CD4-positive, alpha-beta T cell treated with Interleukin-1 beta for 1 hour (primary cell): ENCODE measurements around the gene PCDHGA4.
"Not testable (repeated sequence)": the region's sequence is repeated elsewhere in the genome, so short reads cannot be mapped to it uniquely, and the experiment has no call there.

ENCODE experiments used
- DNase-seq, 2 donors: peaks; one replicate each; pipeline ENCODE4 v3.0.0-alpha.2; 2020 to 2022

Gene PCDHGA4

GRCh38 chr5:141384471-141385267 lies 29.8 kb downstream of the PCDHGA4 start:
- no peak for DNase-seq

- DNase-seq = peak; percentile 15 to 22
These were observed 32.9 kb downstream of the PCDHGA4 start, which contains the start of gene PCDHGB4 for GRCh38 chr5:141387557-141388311. PCDHGB4 (plus strand) TSS chr5:141387698; CDS start chr5:141387885, 187 bp downstream.

- DNase-seq = no peak
These were observed 33.8 kb downstream of the PCDHGA4 start for GRCh38 chr5:141388661-141389060.

GRCh38 chr5:141389153-141390042 lies 34.6 kb downstream of the PCDHGA4 start:
- no peak for DNase-seq

GRCh38 chr5:141392429-141393198 lies 37.8 kb downstream of the PCDHGA4 start, which contains the start of gene PCDHGA8:
PCDHGA8 (plus strand) TSS chr5:141392633; CDS start chr5:141392814, 181 bp downstream.
- DNase-seq = no peak

GRCh38 chr5:141393267-141393666 lies 38.4 kb downstream of the PCDHGA4 start:
- no peak for DNase-seq

GRCh38 chr5:141394401-141395187 lies 39.8 kb downstream of the PCDHGA4 start:
- not testable (repeated sequence) for DNase-seq

GRCh38 chr5:141397756-141398551 lies 43.1 kb downstream of the PCDHGA4 start, which contains the start of gene PCDHGB5:
PCDHGB5 (plus strand) TSS chr5:141397947; CDS start chr5:141398128, 181 bp downstream.
- peak; percentile 31 to 43 for DNase-seq

- DNase-seq = no peak
These were observed 43.8 kb downstream of the PCDHGA4 start for GRCh38 chr5:141398608-141399007.

GRCh38 chr5:141399555-141400258 lies 44.9 kb downstream of the PCDHGA4 start:
- no peak for DNase-seq

GRCh38 chr5:141402553-141403243 lies 47.9 kb downstream of the PCDHGA4 start, which contains the start of gene PCDHGA9:
PCDHGA9 (plus strand) TSS chr5:141402778; CDS start chr5:141402953, 175 bp downstream.
- no peak for DNase-seq

- no peak for DNase-seq
These were observed 48.6 kb downstream of the PCDHGA4 start for GRCh38 chr5:141403387-141403786.
